Measurements from ENCODE around the gene OPRL1. TPM values are rescaled to one million over a fixed set of nuclear protein-coding genes. Genes with fewer than 3 reads are reported as not detected.
A peak's percentile ranks its signal among the peaks of the same experiment; 100 is the strongest.

OPRL1 gene
- total RNA-seq, 1 donor from 2014 or later = 5.4 TPM

DNA sequence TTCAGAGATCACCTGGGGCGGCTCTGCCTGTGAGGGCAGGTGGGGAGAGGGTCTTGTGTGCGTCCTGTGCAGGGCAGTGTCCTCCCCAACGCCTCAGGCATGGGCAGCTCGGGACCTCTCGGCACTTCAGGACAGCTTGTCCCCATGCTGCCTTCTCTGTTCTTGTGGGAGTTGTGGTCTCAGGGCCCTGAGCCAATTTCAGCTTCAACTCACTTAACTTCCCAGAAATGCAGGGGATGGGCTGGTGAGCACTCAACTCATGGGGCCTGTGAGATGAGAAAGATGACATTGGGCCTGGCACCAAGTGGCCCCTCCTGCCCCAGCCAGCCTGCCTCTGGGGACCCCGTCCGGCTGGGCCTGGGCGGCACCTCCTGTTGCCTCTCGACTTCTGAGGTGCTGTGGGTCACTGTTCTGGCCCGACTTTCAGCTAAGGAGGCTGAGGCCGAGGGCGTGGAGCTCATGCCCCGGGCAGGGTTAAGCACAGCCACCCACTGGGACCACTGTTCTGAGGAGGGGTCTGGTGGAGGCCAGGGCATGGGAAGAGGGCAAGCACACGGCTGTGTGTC lies 7.3 kb upstream of the OPRL1 start:
- no peak for DNase-seq

DNA sequence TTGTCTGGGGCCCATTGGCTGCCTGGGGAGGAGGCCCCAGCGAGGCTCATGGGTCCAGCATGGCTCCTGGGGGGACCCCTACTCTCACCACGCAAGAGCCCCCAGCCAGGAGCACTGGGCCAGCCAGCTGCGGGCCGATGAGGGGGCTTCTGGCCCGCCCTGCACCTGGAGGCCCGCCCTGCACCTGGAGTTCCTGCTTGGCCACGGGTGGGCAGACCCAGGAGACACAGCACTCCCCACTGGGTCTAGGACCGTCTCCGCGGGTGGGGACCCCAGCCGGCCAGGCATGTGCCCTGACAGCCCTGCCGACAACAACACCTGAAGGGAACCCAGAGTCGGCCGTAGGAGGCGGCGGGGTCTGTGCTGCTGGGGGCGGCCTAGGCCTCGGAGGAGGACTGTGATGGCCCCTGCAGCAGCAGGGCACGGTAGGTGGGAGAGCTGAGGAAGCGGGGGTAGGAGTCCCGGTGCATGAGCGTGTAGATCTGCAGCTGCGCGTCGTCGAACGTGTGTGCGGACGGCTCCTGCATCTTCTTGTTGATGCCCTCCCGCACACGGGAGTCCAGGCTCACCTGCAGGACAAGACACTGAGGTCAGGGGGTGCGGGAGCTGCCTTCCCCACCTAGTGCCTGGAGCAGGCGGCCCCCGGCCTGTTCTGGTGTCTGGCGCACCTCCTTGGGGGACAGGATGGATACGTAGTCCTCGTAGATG lies 6.3 kb upstream of the OPRL1 start:
- no peak for DNase-seq

DNA sequence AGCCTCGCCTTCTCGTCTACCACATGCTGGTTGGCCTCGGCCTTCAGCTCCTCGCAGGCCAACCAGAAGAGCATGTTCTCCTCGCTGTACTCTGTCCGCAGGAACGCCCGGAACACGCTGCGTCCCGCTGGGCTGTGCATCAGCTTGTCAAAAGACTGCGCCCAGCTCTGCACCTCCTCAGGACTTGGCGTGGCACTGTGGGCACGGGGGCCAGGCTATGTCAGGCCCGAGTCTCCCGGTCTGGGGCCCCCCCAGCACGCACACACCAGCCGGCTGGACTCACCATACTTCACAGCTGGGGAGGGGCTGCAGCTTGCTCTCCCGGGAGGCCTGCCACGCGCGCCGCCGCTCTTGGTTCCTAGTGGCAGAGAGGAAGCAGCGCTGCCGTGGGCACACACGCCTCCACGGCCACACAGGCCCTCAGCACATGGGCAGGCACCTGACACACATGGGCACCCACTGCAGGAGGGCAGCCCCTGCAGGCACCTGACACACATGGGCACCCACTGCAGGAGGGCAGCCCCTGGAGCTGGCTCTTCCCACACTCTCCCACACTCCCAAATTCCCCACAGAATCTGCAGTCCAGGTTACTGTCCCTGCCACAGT lies 5.6 kb upstream of the OPRL1 start:
- no peak for DNase-seq

DNA sequence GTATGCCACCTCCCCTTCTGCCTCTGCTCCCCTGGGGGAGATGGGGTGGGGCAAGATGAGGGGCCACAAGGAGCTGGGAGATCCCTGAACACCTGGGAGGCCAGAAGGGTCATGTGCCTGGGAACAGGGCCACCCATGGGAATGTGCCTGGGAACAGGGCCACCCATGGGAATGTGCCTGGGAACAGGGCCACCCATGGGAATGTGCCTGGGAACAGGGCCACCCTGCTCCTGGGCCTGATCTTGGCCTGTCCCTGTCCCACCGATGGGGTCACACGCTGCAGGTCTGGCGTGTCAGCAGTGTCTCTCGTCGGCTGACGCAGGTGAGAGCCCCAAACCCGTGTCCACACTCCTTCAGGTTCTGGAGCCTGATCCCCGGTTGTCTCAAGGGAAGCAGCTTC lies 4.9 kb upstream of the OPRL1 start:
- DNase-seq = no peak

DNA sequence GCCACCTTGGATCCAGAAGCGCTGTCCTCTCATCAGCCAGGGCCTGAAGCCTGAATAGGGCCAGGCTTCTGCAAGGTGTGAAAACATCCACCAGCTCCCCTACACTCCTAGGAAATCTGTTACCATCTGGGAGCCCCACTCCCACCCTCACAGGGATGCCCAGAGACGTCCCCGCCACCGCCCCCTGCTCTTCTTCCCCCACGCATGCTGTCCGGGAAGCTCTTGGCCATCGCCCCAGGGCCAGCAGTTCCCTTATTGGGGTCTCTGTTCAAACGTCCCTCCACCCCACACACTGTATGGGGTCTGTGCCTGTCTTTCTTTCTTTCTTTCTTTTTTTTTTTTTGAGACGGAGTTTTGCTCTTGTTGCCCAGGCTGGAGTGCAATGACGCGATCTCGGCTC lies 4.3 kb upstream of the OPRL1 start:
- no peak for DNase-seq

DNA sequence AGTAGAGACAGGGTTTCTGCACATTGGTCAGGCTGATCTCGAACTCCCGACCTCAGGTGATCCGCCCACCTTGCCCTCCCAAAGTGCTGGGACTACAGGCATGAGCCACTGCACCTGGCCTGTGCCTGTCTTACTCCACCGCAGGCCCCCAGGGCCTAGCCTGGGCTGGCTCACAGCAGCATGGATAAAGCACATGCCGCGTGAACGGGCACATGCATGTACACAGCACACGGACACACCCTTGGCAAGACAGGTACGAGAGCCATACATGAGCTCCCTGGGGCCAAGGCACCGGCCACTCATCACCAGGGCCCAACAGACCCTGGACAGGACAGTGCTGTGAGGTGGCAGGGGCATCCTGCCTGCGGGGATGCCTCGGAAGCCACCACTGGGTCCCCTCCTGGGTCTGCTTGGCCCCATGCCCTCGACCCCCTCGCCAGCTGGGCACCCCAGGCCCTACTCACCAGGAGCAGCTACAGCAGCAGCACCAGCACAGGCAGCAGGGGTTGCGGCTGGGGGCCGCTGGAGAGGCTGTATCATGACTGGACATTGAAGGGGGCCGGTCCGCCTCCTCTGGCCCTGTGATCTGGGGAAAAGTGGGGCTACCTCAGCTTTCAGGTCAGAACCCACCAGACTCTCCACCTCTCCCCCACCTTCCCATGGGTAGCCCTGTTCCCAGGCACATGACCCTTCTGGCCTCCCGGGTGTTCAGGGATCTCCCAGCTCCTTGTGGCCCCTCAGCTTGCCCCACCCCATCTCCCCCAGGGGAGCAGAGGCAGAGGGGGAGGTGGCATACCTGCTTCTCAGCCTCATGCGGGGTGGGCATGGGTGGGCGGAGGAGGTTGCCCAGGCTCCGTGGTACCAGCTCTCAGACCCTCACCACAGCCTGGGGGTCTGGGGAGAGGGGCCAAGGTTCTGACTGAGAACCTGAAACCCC lies 3.6 kb upstream of the OPRL1 start:
- DNase-seq = no peak

DNA sequence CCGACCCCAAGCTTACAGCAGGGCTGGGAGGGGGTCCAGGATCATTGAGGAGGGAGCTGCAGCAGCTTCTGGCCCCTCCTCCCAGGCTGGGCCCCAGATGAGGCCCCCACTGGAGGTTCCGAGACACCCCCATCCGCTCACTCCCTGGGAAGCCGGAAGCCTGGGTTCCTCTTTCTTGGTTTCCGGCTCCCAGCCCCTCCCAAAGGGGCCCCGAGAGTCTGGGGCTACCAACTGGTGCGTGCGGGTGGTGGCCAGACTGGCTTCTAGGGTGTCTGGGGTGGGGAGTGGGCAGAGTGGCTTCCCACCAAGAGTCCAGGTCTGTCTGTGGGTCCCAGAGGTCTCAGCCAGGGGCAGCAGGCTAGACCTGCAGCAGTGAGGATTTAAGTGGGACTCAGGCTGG lies 2.8 kb upstream of the OPRL1 start:
- no peak for DNase-seq

DNA sequence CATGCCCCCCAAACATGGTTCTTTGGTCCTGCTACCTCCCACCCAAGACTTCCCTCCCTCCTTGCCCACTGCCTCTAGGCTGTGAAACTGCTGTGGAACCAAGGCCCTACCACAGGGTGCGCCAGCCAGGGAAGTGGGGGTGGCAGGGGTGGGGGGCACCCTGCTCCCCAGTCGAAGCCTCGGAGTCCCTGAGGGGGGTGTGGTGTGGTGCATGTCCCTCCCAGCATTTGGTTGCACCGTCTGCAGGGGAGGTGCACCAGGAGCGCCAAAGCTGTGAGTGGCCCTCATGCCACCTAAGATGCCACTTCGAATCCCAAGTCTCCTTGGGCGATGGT lies 2.4 kb upstream of the OPRL1 start:
- DNase-seq = no peak

DNA sequence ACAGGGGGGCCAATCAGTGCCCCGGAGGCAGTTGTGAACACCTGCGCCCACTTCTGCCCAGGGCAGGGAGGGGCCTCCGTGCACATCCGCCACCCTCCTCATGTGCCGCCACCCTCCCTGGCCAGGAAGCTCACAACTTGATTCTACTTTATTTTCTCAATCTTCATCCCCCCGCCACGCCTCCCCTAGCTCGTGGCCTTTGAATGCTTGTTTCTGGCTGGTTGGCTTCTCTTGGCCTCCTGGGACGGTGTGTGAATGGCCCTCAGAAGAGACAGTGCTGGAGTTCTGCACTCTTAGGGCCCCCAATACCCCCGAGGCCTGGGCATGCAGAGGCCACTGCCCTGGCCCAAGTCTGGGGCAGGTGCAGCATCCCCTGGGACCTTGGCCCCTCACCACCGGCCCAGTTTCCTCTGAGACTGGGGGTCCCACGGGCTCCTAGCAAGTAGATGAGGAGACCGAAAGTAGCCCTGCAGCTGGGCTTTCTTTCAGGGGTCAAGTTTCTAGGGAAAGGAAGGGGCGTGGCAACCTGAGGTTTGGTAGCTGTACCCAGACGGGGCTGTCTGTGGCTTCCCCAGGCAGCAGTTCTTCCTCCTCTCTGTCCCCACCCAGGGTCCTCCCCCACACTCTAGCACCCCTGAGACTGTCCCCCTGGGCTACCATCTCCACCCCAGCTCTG lies 1.9 kb upstream of the OPRL1 start:
- no peak for DNase-seq

DNA sequence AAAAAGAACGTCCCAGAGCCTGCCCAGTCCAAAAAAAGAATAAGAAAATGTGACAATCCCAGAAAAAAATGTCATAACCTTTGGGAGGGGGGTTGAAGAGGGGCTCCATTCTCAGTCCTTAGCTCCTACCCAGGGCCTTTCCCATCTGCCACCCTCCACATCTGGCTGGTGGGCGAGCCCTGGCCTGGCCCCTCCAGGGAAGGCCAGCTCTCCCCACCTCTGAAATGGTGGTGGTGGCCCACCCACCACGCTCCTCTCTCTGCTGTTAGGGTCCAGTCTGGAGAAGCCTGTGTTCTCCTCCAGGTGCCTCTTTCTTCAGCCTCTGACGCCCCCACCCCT lies 979 bp upstream of the OPRL1 start:
- DNase-seq = no peak

DNA sequence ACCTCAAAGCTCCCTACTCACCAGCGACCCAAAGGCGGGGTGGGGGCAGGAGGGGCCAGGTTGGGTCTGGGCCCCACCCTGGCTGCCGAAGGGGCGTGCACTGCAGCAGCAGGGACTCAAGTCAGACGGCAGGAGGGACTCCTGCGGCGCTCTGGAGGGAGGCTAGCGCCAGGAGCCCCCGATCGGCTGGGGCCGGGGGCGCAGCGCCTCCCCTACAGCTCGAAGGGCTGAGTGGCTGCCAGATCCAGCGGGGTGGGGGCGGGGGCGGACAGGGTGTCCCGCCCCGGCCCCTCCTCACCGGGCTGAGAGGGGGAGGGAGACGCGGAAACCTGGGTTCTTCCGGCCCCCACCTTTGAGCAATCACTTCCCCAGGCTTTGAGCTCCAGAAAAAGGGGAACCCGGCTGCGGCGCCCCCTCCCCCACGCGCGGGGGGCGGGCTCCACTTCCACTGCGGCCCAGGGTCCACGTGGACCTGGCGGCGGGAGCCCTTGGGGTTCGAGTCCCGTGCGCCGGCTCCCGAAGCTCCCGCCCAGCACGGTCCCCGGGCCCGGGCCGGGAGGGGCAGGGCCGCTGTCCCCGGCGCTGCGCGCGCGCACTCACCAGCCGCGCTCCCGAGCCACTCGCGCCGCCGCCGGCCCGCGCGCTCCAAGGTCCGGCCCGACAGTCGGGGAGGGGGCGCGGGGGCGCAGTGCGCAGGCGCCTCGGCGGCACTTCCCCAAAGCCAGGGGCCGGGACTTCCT lies 439 bp upstream of the OPRL1 start, which contains the start of gene RGS19:
RGS19 (minus strand) TSS at position 246 of the 740 bp plus-strand sequence. CDS start 2,632 bp downstream, outside the sequence.
- DNase-seq = peak; percentile 79

DNA sequence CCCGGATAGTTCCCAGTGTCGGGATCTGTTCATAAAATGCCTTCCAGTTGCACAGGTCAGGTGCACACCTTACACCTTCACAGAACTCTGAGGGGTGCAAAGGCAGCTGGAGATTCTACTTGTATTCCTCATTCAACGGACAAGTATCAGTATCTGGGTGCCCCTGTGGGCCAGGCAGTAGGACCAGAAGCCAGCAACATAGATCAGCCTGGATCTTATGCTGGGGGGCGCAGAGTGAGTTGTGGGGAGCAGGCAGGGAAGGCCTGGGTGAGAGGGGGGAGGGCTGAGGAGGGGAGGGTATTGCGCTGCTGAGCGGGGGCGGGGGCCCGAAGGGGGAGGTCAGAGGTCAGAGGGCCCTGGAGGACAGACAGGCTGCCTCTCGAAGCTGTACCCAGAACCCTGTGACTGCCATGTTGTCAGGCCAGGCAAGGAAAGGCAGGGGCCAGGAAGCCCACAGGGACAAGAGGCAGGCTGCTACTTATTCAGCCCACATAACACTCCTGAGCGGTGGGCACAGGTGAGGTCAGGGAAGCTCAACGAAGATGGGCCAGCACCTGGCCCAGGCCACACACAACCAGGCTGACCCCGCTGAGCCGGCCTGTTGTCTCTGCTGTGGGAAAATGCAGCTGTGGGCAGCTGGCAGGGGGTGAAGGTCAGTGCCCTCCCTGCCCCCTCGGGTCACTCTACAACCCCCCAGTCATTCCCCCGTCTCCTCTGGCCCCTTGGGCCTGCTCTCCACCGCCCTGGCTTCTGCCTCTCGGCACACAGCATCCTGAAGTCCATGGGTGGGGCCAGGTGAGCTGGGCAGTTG lies 1.1 kb downstream of the OPRL1 start:
- DNase-seq = no peak

DNA sequence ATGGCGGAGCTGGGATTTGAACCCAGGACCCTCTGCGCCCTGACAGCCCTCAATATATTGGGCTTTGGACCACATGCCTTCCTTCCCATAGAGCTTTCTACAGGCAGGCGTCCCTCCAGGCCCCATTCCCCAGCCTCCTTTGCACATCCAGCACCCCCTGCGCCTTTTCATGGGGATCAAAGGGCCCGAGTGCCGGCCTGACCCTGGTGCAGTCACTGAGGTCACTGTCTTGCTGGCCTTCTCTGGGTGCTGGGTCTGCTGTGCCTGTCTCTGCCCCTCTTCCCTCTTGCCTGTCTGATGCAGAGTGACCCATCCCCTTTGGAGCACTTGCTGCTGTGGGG lies 1.7 kb downstream of the OPRL1 start:
- DNase-seq = no peak

DNA sequence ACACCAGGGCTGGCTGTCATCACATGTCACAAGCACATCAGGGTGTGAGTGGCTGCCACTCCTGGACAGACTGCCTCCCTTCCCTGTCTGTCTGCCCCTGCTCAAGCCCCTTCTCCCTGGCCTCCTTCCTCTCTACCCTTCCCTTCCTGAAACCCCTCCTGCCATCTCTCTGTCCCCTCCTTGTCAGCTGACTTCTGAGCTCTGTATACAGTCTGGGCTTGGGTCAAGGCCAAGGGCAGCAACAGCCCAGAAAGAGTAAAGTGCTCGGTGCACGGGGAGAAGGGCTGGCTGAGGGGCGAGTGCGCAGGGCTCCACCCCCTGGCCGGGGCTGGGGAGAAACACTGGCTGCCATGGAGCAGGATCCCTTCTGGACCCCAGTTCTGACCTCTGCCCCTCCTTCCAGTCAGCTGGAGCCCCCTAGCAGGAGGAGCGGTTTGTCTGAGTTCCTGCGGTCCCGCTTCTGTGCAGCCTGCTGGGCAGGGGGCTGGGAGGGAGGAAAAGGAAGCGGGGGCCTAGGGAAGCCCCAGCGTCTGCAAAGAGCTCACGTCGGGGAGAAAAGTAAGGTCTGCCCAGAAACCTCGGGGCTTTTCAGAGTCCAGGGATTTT lies 2.3 kb downstream of the OPRL1 start:
- no peak for DNase-seq

DNA sequence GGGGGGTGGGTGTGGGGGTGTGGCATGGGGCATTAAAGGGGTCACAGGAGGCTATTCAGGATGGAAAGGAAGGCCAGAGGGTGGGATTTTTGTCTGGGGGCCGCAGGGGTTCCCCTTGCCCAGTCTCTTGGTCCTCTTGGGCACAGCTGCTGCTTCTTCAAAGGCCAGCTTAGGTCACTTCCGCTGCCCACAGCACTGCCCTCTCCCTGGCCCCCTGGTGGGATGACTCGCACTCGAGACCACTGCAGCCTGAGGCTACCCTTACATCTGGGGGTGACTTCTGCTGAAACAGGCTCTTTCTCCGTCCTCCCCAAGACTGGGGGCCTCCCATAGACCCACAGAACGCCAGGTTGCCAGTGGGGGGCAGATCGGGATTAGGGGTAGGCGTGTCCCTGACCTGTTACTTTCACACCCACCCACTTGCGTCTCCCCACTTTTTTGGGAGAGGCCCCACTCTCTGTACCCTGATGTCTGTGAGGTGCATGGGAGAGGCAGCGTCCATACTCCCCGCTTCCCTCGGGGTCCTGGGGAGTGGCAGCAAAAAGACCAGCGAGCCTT lies 3.0 kb downstream of the OPRL1 start:
- no peak for DNase-seq

DNA sequence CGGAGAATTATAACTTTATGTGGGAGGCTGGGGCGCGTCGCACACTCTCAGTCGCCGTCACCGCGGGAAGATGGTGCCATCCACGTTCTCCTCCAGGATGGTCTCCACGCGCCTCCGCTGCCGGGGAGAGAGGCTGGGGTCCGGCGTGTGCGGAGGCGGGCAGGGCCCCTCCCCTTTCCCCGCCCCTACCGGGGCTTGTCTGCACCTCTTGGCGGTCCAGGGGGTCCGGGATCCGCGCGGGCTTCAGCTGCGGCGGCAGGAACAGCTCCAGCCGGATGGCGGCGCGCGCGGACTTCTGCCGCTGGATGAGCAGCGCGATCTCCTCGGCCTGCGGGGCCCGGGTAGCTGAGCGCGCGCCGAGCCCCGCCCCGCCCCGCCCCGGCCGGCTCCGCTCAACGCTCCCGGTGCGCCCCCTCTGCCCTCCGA lies 3.5 kb downstream of the OPRL1 start:
- peak; percentile 81 for DNase-seq

DNA sequence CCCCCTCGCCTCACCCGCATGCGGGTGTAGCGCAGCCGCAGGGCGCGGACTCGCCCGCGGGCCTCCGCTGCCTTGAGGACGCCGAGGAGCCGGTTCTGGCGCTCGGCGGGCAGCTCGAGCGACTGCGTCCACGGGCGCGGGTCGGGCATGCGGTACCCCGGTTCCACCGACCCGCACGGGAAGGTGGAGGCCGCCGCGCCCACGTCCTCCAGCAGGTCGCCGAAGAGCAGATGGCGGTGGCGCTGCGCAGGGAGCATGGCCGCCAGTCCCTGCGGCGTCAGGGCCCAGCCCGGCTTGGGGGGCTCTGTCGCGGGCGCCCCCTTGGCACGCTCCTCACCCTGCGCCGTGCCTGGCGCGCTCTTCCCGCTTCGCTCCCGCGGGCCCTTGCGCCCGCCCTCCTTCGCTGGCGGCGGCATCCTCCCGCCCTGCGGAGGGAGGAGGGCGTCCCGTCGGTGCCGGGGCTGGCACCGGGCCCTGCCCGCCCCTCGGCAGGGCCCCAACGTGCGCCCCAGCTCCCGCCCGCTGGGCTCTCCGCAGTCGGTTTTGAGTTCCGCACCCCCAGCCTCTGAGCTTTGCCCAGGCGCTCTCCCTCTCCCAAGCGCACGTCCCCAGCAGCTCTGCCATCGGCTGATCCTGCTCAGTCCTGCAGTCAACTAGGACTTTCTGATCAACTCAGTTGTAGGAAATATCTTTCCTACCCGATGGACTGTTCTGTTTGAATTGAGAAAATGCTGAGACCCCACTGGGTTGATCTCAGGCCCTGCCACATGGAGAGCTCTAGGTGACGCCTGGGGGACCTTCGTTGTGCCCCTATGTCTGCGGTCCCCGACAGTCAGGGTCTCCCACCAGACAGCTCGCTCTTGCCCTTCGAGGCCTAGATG lies 4.2 kb downstream of the OPRL1 start, which contains the start of gene LKAAEAR1:
LKAAEAR1 (minus strand) TSS at position 595 of the 881 bp plus-strand sequence; CDS start at position 416, 179 bp downstream.
- DNase-seq = no peak

DNA sequence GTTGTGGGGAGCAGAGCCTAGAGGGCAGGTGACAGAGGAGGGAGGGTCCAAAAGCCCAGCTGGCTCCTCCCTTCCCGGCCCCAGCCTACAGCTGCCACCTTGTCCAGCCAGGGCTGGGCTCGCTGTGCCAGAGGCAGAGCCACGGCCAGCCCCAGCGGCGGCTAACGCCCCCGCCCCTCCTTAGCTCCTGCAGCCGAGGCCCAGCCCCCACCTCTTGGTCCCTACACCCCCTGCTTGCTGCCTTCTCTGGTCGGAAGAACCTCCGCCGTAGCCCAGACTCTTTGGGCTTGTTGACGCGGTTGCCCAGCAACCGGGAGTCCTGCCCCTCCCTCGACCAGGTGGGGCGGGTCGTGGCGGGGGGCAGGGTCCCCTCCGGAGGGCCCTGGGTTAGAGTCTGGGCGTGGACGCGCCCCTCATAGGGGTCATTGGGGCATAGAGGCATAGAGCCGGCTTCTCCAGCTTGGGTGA lies 4.8 kb downstream of the OPRL1 start:
- DNase-seq = no peak

DNA sequence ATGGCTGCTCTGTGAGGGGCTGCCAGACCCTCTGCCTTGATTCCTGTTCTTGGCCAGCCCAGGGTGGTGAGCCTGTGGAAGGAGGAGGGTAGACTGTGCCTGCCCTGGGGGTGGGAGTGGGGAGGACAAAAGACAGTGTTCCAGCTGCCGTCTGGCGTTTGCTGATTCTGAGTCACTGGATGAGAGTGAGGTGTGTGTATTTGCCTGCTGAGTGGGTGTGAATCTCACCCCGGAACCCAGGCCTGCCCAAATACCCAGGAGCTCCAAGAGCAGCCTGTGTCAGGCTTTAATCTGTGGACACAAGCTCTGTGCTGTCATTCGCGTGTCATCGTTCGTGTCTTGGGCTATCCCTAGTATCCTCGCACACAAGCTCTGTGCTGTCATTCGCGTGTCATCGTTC lies 6.9 kb downstream of the OPRL1 start:
- DNase-seq = no peak
